GM12892 (cell line): ENCODE results near the gene COL4A1.

ENCODE experiments used
- DNase-seq: peaks from one replicate; pipeline ENCODE4 v3.0.0; 2011; ENCODE audit not compliant: insufficient read length
- FAIRE-seq: peaks from 2 replicates; lab custom pipeline; 2011; peaks lifted over from hg19 to GRCh38; lab: Jason Lieb, UNC
- POLR2A ChIP-seq: IDR thresholded peaks from 2 replicates; pipeline ENCODE4 v1.6.1; 2011; ENCODE audit warnings: low read depth, low read length, control low read depth
- POLR2AphosphoS5 ChIP-seq: IDR thresholded peaks from 2 replicates; pipeline ENCODE4 v1.6.1; 2011; ENCODE audit warnings: low read depth, low read length, control low read depth
- TAF1 ChIP-seq: IDR thresholded peaks from 2 replicates; pipeline ENCODE4 v1.6.1; 2011; ENCODE audit warnings: low read depth, mild to moderate bottlenecking, control low read depth, low read length, borderline replicate concordance

Gene COL4A1

GRCh38 chr13:110293649-110294048 lies 13.3 kb downstream of the COL4A1 start:
- no peak for DNase-seq
- TF ChIP-seq POLR2AphosphoS5 (no peak), TAF1 (no peak), POLR2A (no peak)

GRCh38 chr13:110293037-110293436 lies 13.9 kb downstream of the COL4A1 start:
- no peak for DNase-seq
- TF ChIP-seq TAF1 (no peak), POLR2A (no peak), POLR2AphosphoS5 (no peak)
- no peak for FAIRE-seq

More at GRCh38 chr13:110293649-110294048, 13.3 kb downstream of the COL4A1 start:
- no peak for FAIRE-seq

GRCh38 chr13:110291286-110291685 lies 15.7 kb downstream of the COL4A1 start:
- FAIRE-seq (no peak), DNase-seq (no peak)
- TF ChIP-seq POLR2AphosphoS5 (no peak), TAF1 (no peak), POLR2A (no peak)

- FAIRE-seq (no peak), DNase-seq (no peak)
- no peak for TF ChIP-seq POLR2AphosphoS5
Measured at GRCh38 chr13:110290826-110291225, 16.1 kb downstream of the COL4A1 start.

- TF ChIP-seq POLR2A, result no peak
- TF ChIP-seq TAF1, result no peak
- TF ChIP-seq POLR2AphosphoS5, result no peak
- DNase-seq, result no peak
- FAIRE-seq, result no peak
Measured at GRCh38 chr13:110290153-110290552, 16.8 kb downstream of the COL4A1 start.

- TF ChIP-seq POLR2A (no peak), TAF1 (no peak), POLR2AphosphoS5 (no peak)
- no peak for DNase-seq
- no peak for FAIRE-seq
Measured at GRCh38 chr13:110289661-110290060, 17.3 kb downstream of the COL4A1 start.

- FAIRE-seq, result no peak
- no peak for DNase-seq
- no peak for TF ChIP-seq TAF1
- TF ChIP-seq POLR2AphosphoS5, result no peak
- no peak for TF ChIP-seq POLR2A
Measured at GRCh38 chr13:110289174-110289573, 17.8 kb downstream of the COL4A1 start.

- TF ChIP-seq TAF1 (no peak), POLR2AphosphoS5 (no peak), POLR2A (no peak)
- DNase-seq, result no peak
- no peak for FAIRE-seq
Measured at GRCh38 chr13:110286833-110287819, 19.8 kb downstream of the COL4A1 start.

- FAIRE-seq (no peak), DNase-seq (no peak)
- TF ChIP-seq TAF1, result no peak
- no peak for TF ChIP-seq POLR2A
- TF ChIP-seq POLR2AphosphoS5, result no peak
Measured at GRCh38 chr13:110285991-110286832, 20.7 kb downstream of the COL4A1 start.

- FAIRE-seq, result no peak
- DNase-seq, result no peak
- TF ChIP-seq POLR2AphosphoS5 (no peak), POLR2A (no peak), TAF1 (no peak)
Measured at GRCh38 chr13:110284779-110285484, 22.0 kb downstream of the COL4A1 start.
